GM04503 (cell line): ENCODE measurements around the gene NSUN2.
"Not testable (repeated sequence)": the region's sequence is repeated elsewhere in the genome, so short reads cannot be mapped to it uniquely, and the experiment has no call there.

Experiments used
- DNase-seq: peaks from one replicate; pipeline ENCODE4 v3.0.0-alpha.2; 2012; ENCODE audit warnings: low read depth

Gene NSUN2

GRCh38 chr5:6632888-6633468 is at the start of gene NSUN2, which contains the start of gene SRD5A1:
Gene NSUN2, minus strand, starts transcription at chr5:6633044. Its CDS starts 65 bp downstream, at chr5:6632979.
Gene SRD5A1, plus strand, starts transcription at chr5:6633440. Its CDS starts 137 bp downstream, at chr5:6633577.
- DNase-seq = peak; percentile 41

DNA sequence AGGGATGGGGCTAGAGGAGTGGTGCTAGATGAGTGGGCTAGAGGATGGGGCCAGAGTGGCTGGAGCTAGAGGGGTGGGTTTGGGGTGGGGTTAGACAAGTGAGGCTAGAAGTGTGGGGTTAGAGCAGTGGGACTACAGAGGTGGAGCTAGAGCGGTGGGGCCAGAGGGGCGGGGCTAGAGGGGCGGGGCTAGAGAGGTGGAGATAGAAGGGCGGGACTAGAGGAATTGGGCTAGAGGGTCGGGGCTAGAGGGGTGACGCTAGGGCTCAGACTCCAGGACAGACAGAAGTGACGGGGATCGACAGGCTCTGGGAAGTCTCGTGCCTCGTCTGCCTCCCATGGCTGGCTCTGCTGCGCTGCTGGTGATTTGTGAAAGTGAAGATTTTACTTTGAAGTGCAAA is 49.4 kb upstream of the NSUN2 start:
- DNase-seq = no peak

GRCh38 chr5:6681682-6682081 is 48.8 kb upstream of the NSUN2 start:
- DNase-seq = no peak

GRCh38 chr5:6680922-6681321 is 48.1 kb upstream of the NSUN2 start:
- no peak for DNase-seq

- no peak for DNase-seq
Measured at GRCh38 chr5:6678385-6678784, 45.5 kb upstream of the NSUN2 start.

GRCh38 chr5:6676702-6677101 is 43.9 kb upstream of the NSUN2 start:
- no peak for DNase-seq

- DNase-seq = no peak
Measured at GRCh38 chr5:6675784-6676491, 43.1 kb upstream of the NSUN2 start.

- DNase-seq = no peak
Measured at GRCh38 chr5:6674886-6675285, 42.0 kb upstream of the NSUN2 start.

- no peak for DNase-seq
Measured at GRCh38 chr5:6674421-6674820, 41.6 kb upstream of the NSUN2 start.

DNA sequence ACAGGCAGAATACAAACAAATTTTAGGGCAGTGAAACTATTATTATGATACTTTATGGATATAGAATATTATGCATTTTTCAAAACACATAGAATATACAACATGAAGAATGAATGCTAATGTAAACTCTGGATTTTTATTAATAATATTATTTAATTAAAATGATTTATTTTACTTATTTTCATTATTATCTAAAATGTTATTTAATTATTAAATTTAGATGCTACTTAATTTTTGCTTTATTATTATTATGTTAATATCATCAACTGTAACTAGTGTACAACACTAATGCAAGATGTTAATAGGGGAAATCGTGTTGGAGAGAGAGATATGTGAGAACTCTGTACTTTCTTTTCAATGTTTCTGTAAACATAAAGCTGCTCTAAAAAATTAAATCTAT is 41.1 kb upstream of the NSUN2 start:
- no peak for DNase-seq

DNA sequence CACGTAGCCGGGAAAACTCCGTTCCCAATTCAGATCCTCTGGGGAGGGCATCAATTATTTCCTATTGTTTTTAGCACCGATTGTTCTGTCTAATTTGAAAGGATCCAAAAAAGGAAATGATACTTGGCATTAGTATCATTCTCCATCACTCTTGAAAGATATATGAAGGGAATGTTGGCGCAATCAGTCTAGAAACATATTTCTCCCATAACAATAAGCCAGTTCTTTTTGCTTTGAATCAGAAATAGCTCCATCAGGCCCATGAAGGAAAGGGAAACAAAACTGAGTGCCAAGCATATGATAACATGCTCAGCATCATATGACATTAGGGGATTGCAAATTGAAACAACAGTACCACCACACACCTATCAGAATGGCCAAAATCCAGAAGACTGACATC is 40.2 kb upstream of the NSUN2 start:
- no peak for DNase-seq

DNA sequence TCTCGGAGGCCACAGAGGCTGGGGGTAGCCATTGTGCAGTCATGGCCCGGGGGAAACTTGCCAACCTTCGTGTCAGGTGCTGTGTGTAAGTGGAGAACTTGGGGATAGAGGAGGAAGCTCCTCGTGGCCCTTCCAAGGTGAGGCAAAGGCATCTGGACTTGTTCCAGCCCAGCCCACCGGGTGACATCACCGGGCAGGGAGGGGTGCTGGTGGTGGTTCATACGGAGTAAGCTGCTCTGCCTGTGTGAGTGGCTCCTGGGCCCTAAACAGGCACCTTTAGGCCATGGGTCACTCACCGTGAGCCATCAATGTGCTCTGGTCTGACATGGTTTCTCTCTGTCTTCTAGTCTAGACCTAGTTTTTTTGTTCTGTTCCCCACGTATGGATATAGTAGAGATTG is 35.9 kb upstream of the NSUN2 start:
- not testable (repeated sequence) for DNase-seq

GRCh38 chr5:6667648-6668047 is 34.8 kb upstream of the NSUN2 start:
- no peak for DNase-seq

- no peak for DNase-seq
Measured at GRCh38 chr5:6666762-6667161, 33.9 kb upstream of the NSUN2 start.

DNA sequence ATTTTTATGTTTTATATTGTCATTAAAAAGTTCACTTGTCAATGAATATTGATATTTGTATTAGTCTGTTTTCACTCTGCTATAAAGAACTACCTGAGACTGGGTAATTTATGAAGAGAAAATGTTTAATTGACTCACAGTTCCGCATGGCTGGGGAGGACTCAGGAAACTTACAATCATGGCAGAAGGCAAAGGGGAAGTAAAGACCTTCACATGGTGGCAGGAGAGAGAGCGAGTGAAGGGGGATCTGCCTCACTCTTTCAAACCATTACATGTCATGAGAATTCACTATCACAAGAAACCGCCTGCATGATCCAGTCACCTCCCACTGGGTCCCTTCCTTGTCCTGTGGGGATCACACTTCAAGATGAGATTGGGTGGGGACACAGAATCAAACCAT is 27.8 kb upstream of the NSUN2 start:
- DNase-seq = no peak

GRCh38 chr5:6659941-6660684 is 27.3 kb upstream of the NSUN2 start:
- no peak for DNase-seq

DNA sequence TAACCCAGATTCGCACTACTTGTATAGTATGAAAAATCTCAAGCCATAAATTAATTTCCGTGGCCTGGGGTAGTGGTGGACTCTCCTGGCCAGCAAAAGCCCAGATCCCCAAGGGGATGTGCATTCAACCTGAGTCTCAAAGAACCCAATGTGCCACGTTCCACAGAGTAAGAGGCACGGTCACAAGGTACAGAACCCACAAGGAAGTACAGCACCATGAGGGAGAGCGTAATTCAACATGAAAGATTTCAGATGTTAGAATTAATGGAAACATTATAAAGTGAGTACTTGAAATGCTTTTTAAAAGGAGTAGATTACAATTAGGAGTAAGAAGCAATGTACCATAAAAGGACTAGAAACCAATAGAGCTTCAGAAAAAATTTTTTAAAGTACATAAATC is 23.8 kb upstream of the NSUN2 start:
- no peak for DNase-seq

- DNase-seq = no peak
Measured at GRCh38 chr5:6655432-6655831, 22.6 kb upstream of the NSUN2 start.

DNA sequence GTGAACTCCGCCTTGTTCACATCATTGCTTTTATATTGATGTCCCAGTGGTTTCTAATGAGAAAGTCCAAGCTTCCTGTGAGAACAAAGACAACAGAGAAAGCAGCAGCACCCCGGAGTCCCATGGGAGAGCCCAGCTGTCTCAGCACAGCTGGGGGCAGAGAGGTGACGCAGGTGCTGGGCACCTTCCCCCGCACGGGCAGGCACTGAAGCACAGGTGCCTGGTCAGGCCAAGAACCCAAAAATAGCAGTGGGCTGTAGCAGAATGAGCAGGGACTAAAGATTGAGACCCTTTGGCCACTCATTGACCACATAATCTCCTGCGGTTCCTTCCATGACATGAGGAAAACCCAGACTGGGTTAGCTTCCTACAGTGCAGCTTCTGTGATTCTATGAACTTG is 19.2 kb upstream of the NSUN2 start:
- DNase-seq = no peak

DNA sequence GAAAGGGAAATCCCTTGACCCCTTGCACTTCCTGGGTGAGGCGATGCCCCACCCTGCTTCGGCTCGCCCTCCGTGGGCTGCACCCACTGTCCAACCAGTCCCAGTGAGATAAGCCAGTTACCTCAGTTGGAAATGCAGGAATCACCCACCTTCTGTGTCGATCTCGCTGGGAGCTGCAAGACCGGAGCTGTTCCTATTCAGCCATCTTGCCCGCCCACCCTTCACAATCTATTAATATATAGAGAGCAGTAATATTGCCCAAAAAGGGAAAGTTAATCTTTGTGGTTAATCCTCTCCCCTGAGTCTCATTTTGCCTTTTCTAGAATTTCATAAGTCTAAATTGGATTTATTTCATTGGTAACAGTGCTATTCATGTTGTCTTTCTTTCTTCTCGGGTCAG is 16.8 kb upstream of the NSUN2 start:
- DNase-seq = no peak

DNA sequence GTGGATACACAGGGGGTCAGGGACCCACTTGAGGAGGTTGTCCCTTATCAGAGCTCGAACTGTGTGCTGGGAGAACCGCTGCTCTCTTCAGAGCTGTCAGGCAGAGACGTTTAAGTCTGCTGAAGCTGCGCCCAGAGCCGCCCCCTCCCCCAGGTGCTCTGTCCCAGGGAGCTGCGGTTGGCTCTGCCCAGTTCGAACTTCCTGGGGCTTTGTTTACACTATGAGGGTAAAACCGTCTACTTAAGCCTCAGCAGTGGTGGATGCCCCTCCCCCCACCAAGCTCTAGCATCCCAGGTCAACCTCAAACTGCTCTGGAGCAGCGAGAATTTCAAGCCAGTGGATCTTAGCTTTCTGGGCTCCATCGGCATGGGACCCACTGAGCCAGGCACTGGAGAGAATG is 16.3 kb upstream of the NSUN2 start:
- no peak for DNase-seq

DNA sequence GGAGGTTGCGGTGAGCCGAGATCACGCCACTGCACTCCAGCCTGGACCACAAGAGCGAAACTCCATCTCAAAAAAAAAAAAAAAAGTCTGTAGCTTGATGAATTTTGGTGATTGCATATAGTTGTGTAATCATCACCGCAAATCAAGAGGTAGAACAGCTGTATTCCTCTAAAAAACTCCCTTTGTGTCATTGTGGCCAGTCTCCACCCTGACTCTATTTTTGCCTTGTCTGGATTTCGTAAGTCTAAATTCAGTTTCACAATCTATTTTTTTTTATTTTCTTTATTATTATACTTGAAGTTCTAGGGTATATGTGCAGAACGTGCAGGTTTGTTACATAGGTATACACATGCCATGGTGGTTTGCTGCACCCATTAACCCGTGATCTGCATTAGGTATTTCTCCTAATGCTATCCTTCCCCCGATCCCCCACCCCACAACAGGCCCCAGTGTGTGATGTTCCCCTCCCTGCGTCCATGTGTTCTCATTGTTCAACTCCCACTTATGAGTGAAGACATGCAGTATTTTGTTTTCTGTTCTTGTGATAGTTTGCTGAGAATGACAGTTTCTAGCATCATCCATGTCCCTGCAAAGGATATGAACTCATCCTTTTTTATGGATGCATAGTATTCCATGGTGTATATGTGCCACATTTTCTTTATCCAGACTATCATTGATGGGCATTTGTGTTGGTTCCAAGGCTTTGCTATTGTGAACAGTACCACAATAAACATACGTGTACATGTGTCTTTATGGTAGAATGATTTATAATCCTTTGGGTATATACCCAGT is 12.9 kb upstream of the NSUN2 start:
- not testable (repeated sequence) for DNase-seq
